ENCODE data around the gene RAD51B.

The RAD51B gene

DNA sequence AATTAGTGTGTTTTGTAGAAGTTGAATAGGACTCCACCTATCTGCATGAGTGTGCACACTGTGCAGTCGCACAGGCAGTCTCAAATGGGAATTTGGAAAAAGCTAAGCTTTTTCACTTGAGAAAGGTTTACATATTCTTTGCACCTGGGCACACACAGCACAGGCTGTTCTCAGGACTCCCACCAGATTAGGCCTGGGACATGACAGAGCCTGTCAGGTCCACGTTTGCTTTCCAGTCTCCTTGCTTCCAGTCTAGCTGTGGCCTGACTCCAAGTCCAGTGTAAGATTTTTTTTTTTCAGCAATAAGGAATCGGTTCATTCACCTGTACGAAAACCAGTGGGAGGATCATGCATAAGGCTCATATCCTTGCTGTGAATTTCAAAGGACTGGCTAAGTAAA, 792.0 kb downstream of the RAD51B start:
- no peak for DNase-seq

DNA sequence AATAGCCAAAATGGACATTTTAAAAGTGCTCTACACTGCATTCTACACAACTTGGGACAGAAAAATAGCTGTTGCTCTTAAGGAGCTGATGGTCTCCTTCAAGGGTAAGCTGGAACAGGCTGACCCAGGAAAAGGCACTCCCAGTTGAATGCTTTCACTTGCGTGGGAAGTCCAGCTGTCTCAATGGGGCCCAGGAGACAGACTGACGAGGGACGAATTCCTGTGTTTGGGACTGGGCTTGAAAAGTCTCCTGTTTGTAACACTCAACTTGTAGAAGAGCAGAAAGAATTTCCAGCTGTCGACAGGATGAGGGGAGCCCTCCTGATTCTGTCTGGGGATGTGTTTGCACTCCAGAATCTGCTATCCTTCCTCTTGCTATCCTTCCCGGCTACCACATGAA, 792.5 kb downstream of the RAD51B start:
- DNase-seq: no peak

DNA sequence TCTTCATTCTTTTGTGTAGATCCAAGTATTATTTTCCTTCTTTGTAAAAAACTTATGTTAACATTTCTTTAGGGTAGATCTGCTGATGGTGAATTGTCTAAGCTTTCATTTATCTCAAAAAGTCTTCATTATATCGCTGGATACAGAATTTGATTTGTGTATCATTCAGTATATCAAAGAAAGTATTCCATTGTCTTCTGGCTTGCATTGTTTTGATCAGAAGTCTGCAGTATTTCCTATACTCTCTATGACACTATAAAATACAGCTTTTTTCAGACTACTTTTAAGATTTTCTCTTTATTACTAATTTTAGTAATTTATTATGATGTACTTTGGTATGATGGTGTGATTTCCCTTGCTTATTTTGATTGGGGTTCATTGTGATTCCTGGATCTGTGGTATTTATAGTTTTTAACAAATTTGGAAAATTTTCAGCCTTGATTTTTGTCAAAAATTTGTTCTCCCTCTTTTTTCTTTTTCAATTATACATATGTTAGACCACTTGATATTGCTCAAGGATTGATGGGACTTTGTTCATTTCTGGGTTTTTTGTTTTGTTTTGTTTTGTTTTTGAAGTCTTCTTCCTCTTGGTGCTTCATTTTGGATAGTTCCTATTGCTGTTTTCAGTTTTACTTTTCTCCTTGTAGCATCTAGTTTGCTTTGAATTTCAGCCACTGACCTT, 796.8 kb downstream of the RAD51B start:
- peak; percentile 9 for DNase-seq

DNA sequence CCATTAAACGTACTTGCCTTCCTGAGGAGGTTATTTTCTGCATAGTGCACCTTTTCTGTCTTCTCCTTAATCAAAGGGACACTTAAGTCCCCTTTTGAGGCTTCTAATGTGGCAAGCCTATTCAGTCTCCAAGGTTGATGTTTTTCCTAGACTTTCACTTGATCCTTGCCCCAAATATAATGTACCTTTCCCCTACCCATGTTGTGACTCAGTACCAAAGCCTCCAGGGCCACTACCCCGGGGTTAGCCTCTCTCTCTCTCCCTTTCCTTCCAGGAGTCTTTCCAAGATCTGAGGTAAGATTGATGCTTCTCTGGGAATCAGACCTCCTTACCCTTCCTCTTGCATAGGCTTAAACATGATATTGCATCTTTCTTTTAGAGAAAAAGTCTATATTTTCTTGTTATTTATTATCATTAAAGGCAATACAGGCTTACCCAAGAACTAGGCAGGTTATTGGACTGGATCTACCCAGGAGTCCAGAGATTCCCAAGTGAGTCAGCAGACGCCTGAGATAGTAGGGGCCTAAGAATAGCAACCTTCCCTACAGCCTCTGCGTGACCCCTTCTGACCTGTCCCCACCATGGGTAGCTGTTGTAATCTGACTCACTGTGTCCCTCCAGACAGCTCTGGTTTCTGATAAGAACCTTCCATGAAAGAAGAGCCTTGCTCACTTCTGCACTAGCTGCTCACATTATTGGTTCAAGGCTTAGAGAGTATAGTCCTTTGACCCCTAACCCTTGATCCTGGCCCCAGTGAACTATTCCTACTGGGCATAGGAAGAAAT, 800.4 kb downstream of the RAD51B start:
- DNase-seq: no peak

DNA sequence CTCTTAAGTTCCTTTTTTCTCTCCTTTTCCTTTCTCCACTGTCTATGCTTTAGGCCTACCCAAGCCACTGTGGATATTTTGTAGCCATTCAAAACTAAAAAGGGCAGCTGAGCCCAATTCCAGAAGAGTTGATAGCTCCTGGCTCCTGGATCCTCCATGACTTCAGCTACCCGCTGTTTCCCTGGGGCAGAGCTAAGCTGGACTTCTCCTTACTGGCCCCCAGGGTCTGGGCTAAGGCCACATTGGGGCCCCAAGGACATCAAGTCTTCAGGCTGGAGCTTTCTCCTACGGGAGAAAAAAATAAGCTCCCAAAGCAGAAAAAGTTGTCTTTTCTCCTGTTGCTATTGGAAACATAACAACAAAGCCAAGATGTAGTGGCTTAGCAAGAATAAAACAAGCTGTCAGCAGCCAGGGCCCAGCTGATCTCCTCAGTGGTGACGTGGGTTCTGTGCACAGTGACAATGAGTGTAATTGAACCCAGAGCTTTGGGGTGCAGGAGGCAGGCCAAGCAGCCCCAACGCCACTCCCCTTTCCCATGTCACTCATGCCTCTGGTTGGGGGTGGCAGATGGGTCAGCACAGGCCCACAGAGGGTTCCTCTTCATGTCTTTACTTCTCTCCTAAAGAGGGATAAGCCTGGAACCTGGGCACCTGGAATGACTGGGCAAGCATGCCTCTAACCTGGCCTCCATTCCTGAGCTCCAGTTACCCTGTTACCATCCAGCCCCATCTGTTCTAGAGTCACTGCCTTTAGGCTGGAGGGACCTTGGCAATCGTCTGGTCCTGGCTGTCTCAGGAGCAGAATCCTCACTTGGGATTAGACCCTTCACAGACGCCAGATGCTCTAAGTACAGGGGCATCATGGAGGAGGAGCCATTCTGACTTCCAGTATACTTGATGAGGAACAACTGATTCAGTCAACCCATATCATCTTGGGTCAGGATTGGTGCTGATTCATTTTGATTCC, 802.1 kb downstream of the RAD51B start:
- no peak for DNase-seq

DNA sequence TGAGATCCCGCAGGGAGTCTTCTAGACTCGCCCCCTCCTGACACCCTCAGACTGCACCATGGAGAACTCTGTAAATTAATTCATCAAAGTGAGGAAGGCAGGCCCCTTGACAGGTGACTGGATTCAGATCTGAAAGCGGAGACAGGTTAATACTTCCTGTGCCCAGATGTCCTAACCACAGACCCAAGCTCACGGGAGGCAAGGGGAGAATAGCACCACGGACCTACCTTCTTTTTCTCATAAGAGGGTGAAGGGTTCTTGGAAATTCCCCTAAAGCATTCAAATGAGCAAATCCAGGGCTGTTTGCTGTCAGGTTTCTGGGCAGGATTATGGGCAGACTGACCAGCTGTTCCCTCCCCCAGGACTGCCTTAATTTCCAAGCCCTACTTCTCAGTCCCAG, 803.3 kb downstream of the RAD51B start:
- DNase-seq: no peak

DNA sequence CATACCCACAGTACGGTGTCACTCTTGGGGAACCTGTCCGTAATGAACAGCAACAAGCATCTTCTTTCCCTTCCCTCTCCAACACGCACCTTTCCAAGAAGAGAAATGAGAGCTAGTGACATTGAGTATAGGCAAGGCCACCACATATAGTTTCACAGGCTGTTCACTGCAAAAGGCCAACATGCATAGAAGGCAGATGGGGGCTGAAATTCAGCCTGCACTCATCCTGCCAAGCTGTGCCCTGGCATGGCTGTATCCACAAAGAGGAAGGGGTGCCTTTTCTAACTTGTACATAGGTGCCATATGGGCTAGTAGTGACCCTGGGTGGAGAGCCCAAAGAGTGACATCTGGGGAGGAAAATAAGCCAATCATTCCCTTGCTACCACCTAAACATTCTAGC, 803.7 kb downstream of the RAD51B start:
- DNase-seq: no peak

DNA sequence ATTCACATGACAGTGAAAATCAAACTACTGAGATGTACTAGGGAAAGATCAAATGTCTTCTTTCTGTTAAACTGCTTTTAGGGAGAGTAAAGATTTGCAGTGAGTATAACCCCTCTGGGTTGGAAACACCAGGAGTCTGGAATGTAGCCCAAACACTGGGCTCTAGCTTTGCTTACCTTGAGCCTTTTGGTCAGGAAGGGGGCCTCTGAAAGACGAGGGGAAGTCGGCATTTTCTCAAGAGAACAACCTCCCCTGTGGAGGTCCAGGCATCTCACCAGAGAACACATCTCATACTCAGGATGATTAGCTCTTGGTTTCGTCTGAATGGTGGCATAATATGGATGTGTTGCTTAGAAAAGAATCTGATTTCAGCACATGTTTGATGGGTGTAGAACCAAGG, 804.2 kb downstream of the RAD51B start:
- DNase-seq: no peak

DNA sequence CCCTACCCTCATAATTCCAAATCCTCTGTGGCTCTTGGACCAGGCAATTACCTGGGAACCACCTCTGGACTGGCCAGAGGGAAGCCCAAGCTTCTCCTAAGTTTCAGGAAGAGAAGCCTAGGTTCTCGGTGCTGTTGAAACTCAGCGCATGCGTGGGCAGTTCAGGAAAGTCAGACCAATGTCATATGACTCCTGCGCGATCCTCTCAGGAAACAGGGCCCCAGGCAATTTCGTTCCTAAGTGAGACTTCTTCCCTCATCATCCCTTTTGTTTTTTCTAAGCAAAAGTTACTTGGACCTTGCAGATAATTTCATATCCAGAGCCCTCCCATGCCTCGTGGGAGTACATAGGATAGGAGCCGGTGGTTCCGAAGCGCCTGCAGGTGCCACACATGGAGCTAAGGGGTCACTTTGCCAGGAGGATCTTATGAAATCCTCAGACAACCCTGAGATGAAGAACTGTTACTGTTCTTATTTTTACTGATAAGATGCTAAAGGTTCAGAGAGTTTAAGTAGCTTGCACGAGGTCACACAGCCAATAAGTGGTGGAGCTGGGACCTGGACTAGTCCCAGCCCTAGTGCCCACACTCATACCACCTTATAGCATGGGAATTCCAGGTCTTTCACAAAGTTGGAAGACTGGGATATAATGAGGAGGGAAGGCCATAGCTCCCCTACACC, 805.1 kb downstream of the RAD51B start:
- no peak for DNase-seq

DNA sequence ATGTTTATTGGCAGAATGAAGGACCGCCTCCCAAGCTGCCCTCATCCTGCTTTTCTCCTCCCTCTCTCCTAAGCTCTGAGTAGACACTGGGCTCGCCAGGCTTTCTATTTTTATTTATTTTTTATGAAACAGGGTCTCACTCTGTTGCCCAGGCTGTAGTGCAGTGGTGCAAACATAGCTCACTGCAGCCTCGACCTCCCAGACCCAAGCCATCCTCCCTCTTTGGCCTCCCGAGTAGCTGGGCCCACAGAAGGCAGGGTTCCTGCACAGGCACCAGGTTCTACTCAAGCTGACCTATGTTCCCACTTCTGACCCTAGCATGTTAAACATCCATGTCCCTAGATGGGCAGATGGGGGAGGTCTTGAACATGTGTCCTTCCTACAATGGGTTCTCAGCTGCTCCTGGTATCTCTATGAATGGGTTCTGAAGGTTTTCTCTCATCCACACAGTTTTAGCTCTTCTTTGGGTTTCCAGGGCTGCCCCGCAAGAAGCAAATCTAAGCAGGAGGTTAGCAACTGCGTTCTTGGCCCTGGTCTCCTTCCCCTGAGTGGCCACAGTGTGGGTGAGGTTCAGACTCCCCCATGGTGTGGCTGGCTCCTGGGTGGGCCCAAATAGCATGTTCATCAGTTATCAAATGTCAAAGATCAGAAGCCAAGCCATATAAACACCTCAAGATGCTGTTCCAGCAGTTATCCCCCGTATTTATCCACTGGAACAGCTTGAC, 805.9 kb downstream of the RAD51B start:
- no peak for DNase-seq

DNA sequence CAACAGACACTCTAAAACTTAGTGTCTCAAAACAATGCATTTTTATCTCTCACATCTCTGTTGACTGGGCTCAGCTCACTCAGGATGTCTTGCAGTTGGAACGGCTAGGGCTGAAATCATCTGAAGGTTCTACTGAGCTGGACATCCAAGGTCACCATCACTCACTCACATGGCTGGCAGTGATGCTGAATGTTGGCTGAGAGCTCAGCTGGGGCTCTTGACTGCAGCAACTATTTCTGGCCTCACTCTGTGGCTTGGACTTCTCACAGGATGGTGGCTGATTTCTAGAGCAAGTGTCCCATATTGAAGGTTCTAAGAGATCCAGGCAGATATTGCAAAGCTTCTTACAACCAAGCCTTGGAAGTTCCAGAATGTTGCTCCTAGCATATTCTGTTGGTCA, 806.8 kb downstream of the RAD51B start:
- no peak for DNase-seq

DNA sequence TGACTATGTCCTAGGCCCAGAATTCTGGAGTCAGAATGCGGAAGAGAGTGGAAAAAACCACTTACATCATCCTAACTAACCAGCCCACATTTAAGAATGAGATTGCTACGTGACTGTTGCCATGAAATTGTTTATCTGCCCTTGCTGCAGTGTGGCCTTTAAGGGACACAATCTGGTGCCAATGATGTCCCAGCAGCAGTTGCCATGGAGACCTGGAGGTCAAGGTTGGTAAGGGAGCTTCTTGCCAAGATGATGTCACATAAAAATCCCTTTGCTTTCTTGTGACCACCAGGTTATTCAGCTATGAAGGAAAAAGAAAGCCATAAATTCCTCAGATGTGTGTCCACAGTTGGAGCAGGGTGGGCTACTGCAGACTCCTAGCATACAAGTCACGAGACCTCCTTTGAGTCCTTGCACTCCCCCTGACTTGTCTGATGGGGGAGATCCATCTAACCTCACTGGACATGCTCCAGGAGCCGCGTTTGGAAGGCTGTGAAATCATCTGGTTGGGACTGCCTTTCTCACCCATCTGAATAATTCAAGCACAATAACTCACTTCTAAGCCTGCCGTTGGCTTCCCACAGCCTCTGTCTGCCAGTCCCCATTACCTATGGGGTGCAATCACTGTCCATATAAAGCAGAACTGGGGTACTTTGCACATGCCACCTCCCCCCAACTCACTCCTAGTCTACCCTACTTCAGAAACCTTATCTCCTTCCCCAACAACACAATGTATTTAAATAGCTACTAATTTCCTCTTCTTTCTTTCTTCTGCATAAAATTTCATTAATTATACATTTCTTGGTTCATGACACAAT, 807.7 kb downstream of the RAD51B start:
- no peak for DNase-seq

DNA sequence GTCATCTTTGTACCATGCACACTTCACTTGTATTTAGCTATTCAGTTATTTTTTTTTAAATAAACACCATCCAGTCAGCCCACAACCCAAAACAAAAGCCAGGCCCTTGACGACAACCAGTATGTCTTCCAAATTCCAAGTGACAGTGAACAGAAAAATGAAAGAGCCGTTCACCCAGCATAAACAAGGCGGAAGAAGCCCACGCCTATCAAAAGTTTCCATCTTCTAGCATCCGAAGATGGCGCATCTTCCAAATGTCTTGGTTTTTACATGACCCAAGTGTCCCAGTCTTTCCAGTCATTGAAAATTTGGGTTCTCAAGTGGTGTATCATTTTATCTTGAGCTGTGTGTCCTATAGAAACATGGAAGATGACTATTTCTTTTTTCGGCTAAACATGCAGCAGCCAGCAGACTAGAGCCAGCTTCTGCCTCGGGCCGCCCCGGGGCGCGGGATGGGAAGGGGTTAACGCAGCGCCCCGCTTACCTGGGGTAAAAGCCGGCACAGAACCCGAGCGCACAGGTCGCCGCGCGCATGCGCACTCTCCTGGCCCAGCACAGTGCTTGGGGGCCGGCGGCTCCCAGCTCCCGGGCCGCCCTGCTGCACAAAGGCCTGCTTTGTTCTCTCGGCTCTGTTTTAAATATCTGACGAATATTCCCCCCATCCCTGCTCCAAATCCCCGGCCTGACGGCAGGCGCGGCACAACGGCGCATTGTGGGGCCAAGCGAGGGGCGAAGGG, 808.5 kb downstream of the RAD51B start:
- DNase-seq: no peak

DNA sequence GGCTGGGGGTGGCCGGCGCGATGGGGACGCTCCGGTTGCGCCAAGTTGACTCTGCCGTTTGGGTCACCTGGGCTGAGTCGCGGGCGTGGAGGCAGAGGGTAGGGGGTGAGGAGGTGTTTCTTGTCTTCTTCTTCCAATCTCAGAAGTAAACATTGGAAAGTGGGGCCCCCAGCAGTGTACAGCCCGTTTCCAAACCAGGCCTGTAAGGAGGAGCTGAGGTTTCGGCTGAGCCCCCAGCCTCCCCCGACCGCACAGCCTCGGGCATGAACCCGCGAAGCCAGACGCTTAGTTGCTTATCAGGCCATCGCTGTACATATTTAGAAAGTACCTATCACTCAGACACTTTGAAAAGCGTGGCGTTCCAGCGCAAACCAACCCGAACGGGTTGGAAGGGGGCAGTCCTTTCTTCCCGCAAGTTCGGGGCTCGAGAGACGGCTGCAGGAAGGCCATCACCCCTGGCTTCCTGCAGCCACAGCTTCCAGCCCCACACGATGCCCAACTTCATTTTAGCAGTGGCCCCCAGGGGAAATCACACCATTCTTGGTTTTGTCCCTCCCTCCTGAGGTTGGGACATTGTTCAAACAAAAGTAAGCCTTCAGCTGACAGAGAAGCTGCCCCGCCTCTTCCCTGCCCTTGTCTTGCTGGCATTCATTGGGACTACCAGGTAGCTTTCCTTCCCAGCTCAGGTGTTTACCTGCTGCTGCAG, 809.2 kb downstream of the RAD51B start:
- no peak for DNase-seq

DNA sequence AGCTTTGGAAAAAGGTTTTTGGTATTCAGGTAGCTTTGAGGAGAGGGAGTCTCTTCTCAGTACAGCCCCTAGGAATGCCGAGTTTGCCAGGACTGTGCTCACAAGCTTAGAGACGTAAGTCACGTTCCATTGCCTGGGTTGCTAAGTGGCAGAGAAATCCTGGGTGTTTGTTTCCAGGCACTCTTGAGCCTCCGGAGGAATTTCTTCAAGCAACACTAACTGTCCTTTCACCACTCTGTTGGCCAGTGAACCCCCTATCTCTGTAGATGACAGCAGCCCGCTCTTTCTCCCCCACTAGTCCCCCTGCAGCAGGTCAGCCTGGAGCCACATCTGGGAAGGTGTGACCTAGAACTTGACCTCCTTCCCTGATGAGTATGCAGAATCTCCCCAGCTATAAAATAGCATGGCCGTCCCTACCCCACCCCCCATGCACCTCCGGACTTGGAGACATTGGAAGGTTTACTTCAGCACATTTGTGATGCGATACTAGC, 810.5 kb downstream of the RAD51B start:
- DNase-seq: no peak

DNA sequence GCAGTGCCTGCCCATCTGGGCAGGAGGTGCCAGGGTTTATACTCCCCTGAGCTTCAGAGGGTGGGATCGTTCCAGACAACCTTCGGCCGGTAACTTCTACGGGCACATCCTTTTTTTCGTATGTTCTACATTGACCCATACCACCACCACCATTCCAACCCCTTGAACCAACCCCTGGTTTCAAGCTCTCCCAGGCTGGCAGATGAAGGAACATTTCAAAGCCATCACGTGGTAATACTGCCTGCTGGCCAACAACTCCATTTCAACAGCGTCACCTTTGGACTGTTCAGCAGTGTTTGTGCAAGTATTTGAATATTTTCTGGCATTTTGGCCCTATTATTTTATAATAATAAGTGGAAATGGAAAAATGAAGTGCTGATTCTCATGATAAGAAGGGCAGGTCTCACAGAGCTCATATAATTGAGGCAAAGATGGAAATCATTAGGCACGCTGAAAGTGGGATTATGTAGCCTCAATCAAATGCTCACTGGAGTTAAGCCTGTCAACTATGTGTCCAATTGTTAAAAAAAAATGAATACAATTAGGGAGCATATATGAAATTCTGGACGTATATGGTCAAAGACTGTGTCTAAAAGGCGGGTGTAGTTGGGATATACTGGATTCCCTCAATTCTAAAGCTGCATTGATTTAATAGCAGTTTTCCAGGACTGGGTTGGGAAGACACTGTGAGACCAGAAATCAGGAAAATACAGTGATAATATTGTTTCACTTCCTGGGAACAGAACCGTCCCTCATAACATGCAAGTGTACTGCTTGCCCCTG, 811.2 kb downstream of the RAD51B start:
- no peak for DNase-seq

DNA sequence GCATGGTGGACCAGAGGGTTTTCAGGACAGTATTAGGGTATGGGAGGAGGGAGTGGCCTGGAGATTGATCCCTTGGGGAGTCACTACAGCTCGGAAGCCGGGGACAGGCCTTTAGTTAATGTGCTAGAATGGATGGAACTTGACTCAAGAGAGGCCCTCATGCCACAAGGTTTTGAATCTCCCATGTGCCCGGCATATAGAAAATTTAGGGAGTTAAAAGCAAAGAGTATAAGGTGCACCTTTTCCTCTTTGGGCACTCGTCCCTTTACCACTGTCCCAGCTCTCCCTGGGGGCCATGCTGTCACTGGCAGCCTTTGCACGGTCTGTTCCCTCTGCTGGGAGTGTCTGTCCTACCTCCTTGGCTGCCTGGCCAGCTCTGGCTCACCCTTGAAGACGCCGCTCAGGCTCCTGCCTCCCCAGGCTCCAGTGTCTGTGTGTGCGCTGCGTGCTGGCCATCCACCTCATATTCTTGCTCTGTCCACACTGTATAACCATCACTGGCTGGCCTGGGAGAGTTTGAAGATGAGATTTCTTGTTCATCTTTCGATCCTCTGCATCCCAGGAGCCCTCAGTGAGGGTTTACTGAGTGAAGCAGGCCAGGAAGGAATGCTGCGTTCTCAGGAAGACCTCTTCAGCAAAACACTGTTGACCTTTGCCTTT, 811.9 kb downstream of the RAD51B start:
- DNase-seq: no peak

Data from NCI-H1092 treated with DMSO at 0.1 percent for 48 hours (cell line).